ENCODE measurements around the gene CMTM2.
"Not testable (repeated sequence)": the region's sequence is repeated elsewhere in the genome, so short reads cannot be mapped to it uniquely, and the experiment has no call there.

The CMTM2 gene

DNA sequence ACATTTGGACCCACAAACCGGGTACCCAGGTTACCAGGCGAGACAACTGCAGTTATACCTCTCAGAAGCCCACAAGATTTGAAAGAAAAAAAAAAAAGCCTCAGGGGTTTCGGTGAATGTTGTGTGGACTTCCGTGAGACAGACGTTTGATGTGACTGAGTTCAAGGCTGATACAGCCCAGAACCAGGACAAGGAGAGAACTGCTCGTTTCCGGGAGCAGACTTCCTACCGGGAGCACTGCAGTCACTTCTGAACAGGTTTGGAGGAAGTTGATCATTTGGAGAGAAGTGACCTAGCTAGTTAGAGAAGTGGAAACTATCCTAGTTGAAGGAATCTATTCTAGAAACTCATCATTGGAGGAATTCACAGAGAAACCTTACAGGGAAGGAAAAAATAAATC is 26.0 kb upstream of the CMTM2 start:
- no peak for DNase-seq

DNA sequence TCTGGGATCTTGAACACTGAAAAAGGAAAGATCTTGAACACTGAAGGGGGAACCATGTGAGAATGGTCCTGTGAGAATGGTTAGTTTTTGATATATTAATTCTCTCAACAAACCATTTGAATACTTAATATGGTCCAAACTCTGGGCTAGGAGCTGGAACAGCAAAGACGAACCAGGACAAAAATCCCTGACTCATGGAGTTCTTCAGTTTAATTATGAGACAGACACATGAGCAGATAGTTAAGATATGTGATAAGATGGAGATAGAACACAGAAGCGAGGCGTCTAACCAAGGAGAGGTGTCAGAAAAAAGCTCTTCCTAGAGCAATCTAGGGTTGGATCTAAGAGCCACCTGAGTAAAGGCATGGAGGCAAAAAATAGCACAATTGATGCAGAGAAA is 25.2 kb upstream of the CMTM2 start:
- no peak for DNase-seq

DNA sequence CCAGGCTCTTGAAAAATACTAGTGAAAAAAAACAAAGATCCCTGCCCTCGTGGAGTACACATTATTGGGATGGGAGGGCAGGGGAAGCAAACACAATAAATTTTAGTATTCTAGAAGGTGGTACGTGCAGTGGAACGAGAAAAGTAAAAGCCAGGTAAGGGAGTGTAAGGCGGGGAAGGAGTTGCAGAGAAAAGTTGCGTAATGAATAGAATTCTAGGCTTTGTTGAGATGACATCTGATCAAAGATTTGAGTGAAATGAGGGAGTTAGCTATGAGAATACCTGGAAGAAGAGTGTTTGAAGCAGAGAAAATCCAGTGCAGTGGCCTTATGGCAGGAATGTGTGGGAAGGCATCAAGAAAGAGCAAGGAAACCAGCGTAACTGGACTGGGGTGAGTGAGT is 24.8 kb upstream of the CMTM2 start:
- no peak for DNase-seq

DNA sequence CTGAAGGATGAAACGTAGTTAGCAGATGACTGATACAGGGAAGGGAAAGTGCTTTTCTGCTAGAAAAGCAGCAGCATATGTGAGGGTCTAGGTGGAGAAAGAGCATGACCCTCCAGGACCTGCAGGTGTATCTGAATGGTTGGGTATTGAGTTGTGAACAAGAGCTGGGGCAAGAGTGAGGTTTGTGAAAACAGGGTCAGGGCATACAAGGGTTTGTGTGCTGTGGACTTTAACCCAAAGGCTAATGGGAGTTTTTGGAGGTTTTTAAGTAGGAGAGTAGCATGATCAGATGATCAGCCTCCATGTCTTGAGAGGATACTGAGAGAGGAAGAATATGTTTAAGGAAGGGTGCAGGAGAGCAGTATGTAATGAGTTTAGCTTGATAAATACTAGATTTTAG is 19.2 kb upstream of the CMTM2 start:
- DNase-seq, result no peak

DNA sequence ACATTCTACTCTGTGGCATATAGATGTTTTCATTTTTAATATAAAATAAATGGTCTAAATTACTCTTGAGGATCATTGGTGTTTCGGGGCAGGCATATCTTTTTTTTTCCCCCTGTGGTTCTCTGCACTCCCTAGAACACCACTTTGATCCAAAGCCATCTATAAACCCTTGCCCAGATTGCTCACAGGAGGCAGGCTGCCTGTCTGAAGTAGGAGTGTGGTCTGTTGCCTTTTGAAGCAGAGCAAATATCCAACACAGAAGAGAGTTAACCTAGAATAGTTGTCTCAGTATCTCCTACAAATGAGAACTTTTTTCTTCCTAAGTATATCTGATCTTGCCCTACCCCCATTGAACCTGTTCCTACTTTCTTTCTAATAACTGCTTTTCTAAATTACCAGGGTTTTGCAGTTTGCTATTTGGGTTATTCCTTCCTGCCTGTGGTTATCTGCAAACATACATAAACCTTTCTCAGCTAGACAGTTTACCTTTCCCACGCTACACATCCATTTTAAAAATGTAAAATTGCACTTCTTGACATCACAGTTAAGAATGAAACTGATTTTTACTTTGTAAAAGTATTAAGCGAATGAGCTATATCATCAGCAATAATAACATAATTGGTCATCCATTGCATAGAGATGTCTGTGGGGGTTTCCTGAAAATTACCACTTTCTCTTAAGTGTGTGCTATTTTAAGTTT is 17.7 kb upstream of the CMTM2 start:
- no peak for DNase-seq

DNA sequence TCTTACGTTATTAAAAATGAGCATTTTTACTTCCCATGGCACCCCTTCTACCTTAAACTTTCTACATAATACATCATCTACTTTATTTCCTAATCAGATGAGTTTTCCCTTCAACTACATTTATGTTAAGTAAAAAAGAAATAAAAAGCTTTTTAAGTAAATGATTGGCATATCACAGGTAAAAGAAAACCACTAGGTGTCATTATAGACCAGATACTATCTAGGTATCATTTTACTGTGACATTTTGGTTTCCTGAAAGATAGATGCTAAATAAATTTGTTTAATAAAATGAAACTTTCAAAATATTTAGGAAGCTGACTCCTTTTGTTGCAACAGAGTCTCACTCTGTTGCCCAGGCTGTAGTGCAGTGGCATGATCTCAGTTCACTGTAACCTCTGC is 16.9 kb upstream of the CMTM2 start:
- no peak for DNase-seq

DNA sequence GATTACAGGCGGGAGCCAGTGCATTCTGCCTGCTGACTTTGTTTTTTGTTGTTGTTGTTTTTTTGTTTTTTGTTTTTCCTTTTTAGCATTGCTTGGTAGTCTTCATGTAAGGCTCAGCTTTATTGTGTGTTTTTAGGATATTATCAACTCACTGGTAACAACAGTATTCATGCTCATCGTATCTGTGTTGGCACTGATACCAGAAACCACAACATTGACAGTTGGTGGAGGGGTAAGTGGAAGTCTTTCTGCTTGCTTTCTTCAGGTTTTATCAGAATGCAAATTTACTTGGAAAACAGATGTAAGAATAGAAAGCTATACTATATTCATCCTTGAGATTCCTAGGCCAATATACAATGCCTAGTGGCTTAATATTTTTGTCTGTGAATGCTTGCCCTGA is 16.3 kb upstream of the CMTM2 start:
- no peak for DNase-seq

DNA sequence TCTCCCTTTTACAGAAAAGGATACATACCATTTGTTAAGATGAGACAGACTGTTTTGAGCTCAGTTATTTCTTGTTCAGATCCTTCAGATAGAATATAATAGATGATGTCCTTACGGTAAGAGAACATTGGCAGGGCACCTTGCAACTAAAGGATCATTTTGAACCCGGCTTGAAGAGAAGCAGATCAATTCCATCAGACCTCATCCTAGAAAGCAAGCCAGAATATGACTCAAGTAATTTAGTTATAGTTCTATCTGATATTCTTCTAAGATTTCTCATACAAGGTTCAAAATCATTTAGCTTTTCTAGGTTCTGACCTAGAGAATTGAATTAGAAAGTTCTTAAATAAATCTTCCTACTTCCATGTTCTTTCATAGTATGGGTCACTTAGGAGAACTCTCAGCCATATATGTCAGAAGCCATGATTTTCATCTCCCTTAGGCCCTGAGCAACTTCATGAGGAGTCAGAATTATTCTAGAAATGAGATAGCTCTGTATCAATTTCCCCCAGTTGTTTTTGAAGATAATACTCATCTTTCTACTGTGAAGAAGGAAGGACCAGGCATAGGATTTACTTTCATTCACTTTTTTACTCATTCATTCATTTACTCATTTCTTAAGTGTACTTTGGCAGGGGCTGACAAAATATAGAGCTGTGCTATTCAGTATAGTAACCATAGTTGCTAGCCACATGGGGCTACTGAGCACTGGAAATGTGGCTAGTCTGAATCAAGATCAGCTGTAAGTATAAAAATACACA is 15.5 kb upstream of the CMTM2 start:
- DNase-seq, result no peak

DNA sequence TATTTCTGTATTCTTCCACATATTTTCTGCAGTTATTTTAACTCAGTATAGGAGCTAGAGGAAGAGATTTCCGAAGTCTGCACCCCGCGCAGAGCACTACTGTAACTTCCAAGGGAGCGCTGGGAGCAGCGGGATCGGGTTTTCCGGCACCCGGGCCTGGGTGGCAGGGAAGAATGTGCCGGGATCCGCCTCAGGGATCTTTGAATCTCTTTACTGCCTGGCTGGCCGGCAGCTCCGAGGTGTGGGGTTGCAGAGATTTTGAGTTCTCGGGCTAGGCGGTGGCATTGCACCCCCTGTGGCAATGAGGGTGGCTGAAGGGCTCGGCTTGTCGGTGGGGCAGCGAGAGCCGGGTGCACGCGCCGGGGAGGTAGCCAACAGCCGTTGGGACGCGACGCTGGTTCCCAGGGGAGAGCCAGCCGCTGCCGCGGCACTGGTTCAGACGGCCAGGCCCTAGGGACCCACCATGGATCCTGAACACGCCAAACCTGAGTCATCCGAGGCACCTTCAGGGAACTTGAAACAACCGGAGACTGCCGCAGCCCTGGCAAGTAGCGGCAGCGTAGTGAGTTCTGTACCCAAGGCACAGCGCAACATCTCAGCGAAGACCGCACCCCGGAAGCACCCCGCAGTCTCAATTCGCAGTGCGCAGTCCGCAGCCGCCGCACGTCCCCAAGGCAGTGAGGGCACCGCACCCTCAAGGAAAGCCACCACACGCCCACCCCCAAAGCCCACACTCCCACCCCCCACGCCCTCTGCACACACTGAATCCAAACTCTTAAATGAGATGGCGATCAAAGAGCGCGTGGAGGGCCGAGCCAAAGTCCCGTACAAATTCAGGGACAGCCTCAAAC is 13.0 kb upstream of the CMTM2 start, which contains the start of gene CMTM1:
Gene CMTM1, plus strand, starts transcription at position 389 of the 851 bp plus-strand sequence. Its CDS starts 75 bp downstream, at position 464.
- no peak for DNase-seq

DNA sequence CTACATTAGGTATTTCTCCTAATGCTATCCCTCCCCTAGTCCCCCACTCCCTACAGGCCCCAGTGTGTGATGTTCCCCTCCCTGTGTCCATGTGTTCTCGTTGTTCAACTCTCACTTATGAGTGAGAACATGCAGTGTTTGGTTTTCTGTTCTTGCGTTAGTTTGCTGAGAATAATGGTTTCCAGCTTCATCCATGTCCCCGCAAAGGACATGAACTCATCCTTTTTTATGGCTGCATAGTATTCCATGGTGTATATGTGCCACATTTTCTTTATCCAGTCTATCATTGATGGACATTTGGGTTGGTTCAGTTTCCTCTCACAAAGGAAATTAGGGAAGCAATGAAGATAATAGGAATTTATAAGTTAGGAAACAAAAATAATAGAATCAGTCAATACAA is 12.0 kb upstream of the CMTM2 start:
- DNase-seq, result not testable (repeated sequence)

DNA sequence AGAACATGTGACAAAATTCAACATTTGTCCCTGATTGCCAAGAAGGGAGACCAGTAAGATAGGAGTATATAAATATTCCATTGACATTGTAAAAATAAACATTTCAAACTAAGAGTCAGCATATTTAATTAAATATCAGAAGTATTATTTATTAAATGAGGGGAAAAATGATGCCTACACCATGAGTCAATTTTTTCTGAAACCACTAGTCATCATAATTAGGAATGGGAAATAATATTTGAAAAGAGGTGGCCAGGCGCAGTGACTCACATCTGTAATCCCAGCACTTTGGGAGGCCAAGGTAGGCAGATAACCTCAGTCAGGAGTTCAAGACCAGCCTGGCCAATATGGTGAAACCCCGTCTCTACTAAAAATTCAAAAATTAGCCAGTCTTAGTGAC is 10.9 kb upstream of the CMTM2 start:
- no peak for DNase-seq

DNA sequence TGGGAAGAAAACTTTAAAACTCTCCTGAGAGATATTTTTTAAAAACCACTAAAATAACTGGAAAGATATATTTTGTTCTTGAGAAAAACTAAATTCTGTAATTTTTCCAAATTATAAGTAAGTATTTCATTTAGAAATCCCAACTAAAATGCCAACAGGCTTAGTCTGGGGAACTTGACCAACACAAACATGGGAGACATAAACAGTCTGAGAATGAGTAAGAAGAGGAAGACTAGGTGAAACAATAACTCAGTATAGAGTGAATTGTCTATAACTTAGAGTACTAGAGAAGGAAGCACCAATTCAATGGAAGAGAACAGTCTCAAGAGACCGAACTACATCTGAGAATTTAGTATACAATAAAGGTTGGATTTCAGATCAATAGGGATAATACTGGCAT is 10.1 kb upstream of the CMTM2 start:
- DNase-seq, result no peak

DNA sequence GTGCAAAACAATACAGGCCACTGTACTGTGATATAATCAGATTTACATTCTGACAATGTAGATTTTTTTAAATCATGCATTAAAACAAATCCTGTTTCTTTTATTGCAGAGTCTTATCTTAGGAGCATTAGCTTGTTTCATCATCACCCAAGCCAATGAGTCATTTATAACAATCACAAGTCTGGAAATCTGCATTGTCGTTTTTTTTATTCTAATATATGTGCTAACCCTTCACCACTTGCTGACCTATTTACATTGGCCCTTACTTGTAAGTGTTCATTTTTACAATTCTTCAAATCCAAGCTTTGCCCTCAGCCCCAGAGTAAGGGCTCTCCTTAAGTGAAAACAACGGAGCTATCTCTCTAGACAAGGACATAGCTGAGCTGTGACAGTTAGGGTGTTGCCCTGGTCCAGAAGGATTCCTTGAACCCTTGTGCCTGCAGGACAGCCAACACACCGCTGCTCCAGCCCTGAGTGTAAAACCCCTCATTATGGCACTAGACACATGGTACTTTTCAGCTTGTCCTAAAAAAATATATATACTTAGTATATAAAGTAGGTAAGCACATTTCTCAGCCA is 9.3 kb upstream of the CMTM2 start:
- DNase-seq, result no peak

DNA sequence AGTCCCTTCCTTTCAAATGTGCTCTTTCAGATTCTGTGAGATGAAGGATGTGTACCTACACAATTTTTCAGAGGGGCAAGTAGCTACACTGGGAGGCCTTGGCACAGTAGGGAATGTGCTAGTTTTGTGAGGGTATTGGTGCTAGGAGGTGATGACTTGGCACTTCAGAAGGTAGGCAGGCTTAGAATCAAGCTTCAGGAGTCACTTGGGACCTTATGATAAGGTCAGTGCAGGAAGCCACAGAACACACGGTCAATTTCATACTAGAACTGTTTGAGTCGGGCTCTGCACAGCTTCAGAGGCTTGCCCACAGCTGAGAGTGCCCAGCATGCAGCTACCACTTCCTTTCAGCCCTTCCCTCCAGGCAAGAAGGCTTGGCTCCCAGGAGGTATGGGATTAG is 6.9 kb upstream of the CMTM2 start:
- no peak for DNase-seq

DNA sequence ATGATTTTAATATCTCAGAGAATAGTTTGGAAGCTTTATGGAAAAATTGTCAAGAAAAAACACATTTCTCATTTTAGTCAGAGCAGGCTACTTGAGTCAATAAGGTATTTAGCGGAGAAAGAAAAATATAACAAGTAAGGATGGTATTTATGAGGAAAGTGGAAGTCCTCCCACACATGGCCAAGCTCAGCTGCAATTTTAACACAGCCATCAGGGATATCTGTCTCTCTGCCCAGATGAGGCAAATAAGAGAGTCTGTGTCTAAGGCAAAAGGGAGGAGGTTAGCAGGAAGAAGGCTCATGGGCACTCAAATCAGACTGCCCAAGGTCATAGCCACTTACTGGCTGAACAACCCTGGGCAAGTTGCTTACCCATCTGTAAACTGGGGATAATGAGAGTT is 5.2 kb upstream of the CMTM2 start:
- no peak for DNase-seq

DNA sequence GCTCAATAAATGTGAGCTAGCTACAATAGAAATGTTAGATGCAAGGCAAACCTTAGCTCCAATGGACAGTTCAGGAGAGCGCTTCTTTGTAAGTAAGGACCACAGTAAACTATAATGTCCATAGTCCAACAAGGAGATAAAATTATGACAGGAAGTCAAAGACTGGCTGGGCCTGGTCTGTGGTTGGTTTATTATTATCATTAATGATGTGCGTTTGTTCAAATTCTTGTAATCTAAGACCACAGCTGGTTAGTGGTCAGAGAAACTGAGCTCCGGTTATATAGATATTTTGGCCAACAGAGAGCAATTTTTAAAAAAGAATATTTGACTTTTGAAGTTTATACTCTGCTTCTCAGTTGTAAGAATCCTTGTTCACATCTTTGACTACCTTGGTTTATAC is 4.7 kb upstream of the CMTM2 start:
- no peak for DNase-seq

DNA sequence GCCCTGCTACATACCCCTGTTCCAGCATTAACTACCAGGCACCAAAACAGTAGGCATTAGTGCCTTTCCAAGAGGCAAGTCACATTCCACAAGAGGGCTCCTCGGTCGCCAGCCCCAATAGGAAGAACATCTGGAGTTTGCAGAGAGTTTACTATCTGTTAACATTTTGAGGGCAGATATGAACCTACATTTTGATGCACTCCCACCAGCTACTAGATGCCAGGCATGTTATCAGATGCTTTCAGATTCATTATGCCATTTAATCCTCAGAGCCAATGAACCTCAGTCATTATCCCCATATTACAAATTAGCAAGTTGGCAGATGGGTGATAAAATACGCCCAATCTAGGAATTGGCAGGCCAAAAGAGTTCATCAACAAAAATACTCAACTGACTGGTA is 4.2 kb upstream of the CMTM2 start:
- no peak for DNase-seq

DNA sequence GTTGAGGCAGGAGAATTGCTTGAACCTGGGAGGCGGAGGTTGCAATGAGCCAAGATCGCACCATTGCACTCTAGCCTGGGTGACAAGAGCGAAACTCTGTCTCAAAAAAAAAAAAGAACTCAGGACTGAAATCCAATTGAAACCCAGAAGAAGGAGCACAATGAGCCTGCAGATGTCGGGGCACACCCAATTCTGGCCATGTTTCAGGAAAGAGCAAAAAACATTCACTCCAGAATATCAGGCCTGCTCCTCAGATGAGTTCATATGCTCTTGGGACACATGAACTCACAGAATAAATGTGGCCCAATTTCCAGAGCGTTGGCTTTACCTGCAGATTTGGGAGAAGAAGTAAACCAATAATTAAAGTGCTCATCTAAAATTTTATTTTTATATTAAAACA is 3.0 kb upstream of the CMTM2 start:
- DNase-seq, result no peak

DNA sequence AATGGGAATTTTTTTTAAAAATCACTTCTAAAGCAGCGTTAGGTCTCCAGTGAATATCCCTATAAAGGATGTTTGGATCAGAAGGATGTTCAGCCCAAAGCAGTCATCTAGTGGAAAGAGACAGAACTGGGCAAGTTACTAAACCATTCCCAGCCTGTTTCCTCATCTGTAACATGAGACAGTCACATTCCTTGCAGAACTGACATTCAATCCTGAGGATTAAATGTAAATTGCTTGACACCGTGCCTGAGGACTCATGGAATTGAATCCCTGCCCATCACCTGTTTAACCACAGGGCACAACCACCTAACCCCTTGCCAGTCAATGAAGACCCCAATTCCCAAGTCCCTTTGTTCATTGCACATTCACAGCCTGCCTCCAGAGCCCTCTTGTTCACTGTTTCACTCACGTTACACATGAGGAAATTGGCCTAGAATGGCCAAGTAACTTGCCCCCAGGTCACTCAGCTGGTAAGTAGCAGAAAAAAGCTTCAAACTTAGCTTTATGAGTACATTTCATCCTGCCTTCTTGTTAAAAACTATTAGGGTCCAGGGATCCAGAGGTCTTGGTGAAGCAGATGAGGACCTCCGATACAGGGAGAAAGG is 1.4 kb downstream of the CMTM2 start:
- DNase-seq, result no peak

DNA sequence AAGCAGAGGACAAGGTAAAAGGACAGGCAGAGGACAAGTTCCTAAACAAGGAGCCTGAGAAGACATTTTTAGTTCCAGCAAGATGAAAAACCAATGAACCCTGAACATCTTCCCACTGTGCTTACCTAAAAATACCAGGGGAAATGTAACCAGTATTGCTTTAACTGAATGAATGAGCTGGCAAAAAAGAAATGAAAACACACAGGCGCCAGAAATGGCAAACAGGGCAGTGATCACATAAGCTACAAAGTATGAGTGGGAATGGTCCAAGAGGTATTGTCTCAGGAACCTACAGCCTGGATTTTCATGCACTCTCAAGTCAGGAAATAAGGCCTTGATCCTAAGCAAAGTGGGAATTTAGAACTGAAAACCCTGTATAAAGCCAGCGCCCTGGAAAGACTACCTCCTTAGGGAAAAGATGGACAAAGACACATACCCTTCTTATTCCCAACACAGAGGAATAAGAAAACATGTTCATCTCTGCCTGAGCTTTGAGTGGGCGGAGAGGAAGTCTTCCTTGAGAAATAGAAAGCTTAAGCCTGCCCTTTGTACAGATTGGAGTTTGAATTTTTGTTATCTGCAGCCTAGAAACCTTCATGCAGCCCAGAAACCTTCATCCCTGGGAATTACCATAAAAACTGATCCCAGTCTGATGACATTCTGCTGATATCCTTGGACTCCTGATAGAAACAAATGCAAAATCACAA is 2.1 kb downstream of the CMTM2 start:
- DNase-seq, result no peak

DNA sequence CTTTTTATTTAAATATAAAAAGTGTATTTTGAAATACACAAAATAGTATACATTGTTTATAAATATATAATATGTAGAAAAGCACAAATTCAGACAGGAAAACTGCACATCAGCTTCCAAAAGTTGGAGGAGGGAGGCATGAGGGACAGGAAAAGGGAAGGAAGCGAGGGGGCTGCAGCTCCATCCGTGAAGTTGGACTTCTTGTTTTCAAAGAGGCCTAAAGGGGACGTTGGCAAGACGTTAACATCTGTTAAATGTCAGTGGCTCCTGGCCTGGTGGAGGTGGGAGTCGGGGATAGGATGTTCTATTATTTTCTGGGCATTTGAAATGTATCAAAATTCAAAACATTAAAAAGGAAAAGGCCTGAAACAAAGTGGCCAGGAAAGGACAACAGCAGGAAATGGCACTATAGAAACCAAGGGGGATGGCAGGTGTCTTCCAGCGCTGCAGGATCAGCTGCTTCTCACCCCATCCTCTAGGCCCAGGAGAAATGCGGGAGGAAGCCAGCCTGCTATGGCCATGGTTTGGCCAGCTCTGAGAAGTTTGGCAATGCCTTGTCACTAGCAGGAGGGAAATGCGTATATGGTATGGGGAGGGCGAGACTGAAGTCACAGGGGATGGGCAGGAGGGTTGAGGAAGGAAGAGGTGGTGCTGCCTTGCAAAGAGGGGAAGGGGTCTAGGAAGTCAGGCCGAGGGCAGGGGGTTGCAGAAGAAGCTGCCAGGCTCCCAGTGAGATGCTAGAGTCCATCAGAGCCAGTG is 6.4 kb downstream of the CMTM2 start:
- no peak for DNase-seq

Measured in activated CD4-positive, alpha-beta T cell treated with anti-CD3 and anti-CD28 coated beads for 1 hour (primary cell).